Naive thymus-derived CD4-positive, alpha-beta T cell (primary cell): ENCODE results near the gene NSDHL. TPM values are rescaled to one million over a fixed set of nuclear protein-coding genes. Genes with fewer than 3 reads are reported as not detected.
A peak's percentile ranks its signal among the peaks of the same experiment; 100 is the strongest.
"Not testable (repeated sequence)": the region's sequence is repeated elsewhere in the genome, so short reads cannot be mapped to it uniquely, and the experiment has no call there.

Experiments used
- ATAC-seq: fragments of 150-1000 bp; cut with Tn5 transposase; 2 replicates; pipeline ENCODE4 v1.10.0; 2021; ENCODE audit warnings: mild to moderate bottlenecking, moderate library complexity
- CTCF ChIA-PET: fragments of 350-600 bp; sonication (Branson Sonifier 250); formaldehyde crosslinking; loops from one replicate; lab custom pipeline; 2021; ENCODE audit warnings: antibody characterized with exemption; lab: Charles Lee
- POLR2A ChIA-PET: fragments of 350-600 bp; sonication (Branson Sonifier 250); formaldehyde crosslinking; loops from one replicate; lab custom pipeline; 2021; ENCODE audit warnings: antibody characterized with exemption, inconsistent platforms; lab: Charles Lee
- DNase-seq, 9 donors: peaks; one replicate each; pipeline versions ENCODE4 v3.0.0 to v3.0.0-alpha.2; 2020 to 2022; ENCODE audit warnings: mixed read lengths in 1 of 9
- H3K27ac ChIP-seq: one replicate; pipeline ENCODE4 v1.7.0; 2013; ENCODE audit warnings: mild to moderate bottlenecking, low read depth, low read length, moderate library complexity
- H3K27me3 ChIP-seq, 2 donors: one replicate each; pipeline ENCODE4 v1.7.0; 2013; ENCODE audit warnings: low read length in 2 of 2, mild to moderate bottlenecking in 2 of 2, moderate library complexity in 2 of 2; ENCODE audit not compliant: control insufficient read depth in 2 of 2, insufficient read depth in 2 of 2
- H3K36me3 ChIP-seq, 3 experiments: 1 replicate in 2 of 3; 2 replicates in 1 of 3; pipeline ENCODE4 v1.7.0; 2013; ENCODE audit warnings: low read length in 3 of 3, mild to moderate bottlenecking in 3 of 3, moderate library complexity in 1 of 3; ENCODE audit not compliant: insufficient read depth in 3 of 3, control insufficient read depth in 2 of 3
- H3K4me1 ChIP-seq, 2 donors: one replicate each; pipeline ENCODE4 v1.7.0; 2013; ENCODE audit warnings: low read length in 2 of 2, mild to moderate bottlenecking in 2 of 2, moderate library complexity in 1 of 2; ENCODE audit not compliant: control insufficient read depth in 2 of 2, insufficient read depth in 2 of 2
- H3K4me3 ChIP-seq: 2 replicates; pipeline ENCODE4 v1.7.0; 2013; ENCODE audit warnings: mild to moderate bottlenecking, low read length
- H3K9me3 ChIP-seq, 3 experiments: 1 replicate in 2 of 3; 2 replicates in 1 of 3; pipeline ENCODE4 v1.7.0; 2013; ENCODE audit warnings: low read length in 3 of 3; ENCODE audit not compliant: control insufficient read depth in 2 of 3
- H3K27ac Mint-ChIP-seq, 9 donors: one replicate each; pipeline ENCODE4 v1.8.0; 2020 to 2022; ENCODE audit warnings: mixed read lengths in 9 of 9, mild to moderate bottlenecking in 8 of 9, moderate library complexity in 5 of 9, inconsistent platforms in 2 of 9
- H3K27me3 Mint-ChIP-seq, 5 donors: one replicate each; pipeline ENCODE4 v1.8.0; 2021 to 2022; ENCODE audit warnings: mixed read lengths in 5 of 5, mild to moderate bottlenecking in 1 of 5
- H3K36me3 Mint-ChIP-seq, 5 donors: one replicate each; pipeline ENCODE4 v1.8.0; 2020 to 2022; ENCODE audit warnings: mixed read lengths in 5 of 5, mild to moderate bottlenecking in 3 of 5, inconsistent platforms in 1 of 5
- H3K4me1 Mint-ChIP-seq, 7 donors: one replicate each; pipeline ENCODE4 v1.8.0; 2020 to 2022; ENCODE audit warnings: mixed read lengths in 7 of 7, mild to moderate bottlenecking in 3 of 7, inconsistent platforms in 1 of 7
- H3K4me3 Mint-ChIP-seq, 10 donors: one replicate each; pipeline ENCODE4 v1.8.0; 2020 to 2022; ENCODE audit warnings: mild to moderate bottlenecking in 10 of 10, mixed read lengths in 10 of 10, moderate library complexity in 6 of 10, inconsistent platforms in 2 of 10
- H3K9me3 Mint-ChIP-seq, 11 donors: one replicate each; pipeline ENCODE4 v1.8.0; 2020 to 2022; ENCODE audit warnings: mixed read lengths in 11 of 11, mild to moderate bottlenecking in 4 of 11, inconsistent platforms in 1 of 11, moderate library complexity in 1 of 11
- intact Hi-C, 2 donors: fragments of 100-400 bp; cut with micrococcal nuclease; formaldehyde crosslinking; loops; one replicate each; pipeline ENCODE4 v1.15.1; 2023
- polyA plus RNA-seq, 2 donors: library from polyadenylated mRNA; unstranded; fragments of 300-500 nt; fragmentation: Illumina TruSeq; gene quantifications; one replicate each; pipeline ENCODE4 v1.2.3, GENCODE V29; 2021
- total RNA-seq, 6 experiments: library from RNA in 5 of 6; stranded (reverse) in 5 of 6; gene quantifications; 1 replicate in 5 of 6; 2 replicates in 1 of 6; pipeline ENCODE4 v1.2.3 and lab custom pipeline; 2021 to 2026

Gene NSDHL
- total and polyA plus RNA-seq, 7 experiments from 2014 or later = 3.3 to 14.6 (median 7.2) TPM

DNA sequence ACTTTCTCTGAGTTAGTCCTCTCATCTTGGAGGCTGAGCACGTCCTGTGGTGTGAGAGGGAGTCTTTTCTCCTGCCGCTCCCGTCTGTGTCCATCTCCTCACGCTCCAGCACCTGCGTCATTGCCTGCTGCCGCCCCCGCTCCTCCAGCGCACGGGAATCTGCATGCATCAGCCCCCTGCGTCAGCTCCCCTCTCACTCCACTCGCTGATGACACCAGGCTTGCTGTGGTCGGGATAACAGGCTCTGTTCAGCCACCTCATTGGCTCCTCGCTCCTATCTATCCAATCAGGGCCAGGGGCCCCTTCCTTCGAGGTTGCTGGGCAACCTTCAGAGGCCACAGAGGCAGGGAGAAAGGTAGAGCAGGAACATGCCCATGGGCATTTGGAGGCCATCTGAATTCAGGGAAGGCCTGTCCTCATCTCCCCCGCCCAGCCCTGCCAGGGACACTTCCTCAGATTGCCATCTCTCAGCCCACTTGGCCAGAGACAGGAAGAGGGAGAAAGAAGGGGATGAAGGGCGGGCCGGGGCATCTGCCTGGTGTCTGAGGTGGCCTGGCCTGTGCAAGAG lies 76.3 kb downstream of the NSDHL start:
- DNase-seq = no peak
- no peak overlapping the region for H3K4me3 ChIP-seq
- H3K27ac ChIP-seq = no peak overlapping the region
- no peaks in the 10 kb centered on the region for H3K36me3 ChIP-seq
- no peaks in the 10 kb centered on the region for H3K27me3 ChIP-seq
- no peaks in the 10 kb centered on the region for H3K36me3 Mint-ChIP-seq
- ChIA-PET CTCF (no interaction called here), POLR2A (no interaction called here)
- H3K4me1 Mint-ChIP-seq = no peaks in the 10 kb centered on the region
- intact Hi-C loops = no loop called here
- H3K27ac Mint-ChIP-seq = no peak overlapping the region
- H3K9me3 ChIP-seq = no peaks in the 10 kb centered on the region
- no peaks in the 10 kb centered on the region for H3K9me3 Mint-ChIP-seq
- peaks cover 0 to 4% (median 0%) of the 10 kb centered on the region in 5 donors for H3K27me3 Mint-ChIP-seq
- H3K4me1 ChIP-seq = no peaks in the 10 kb centered on the region
- no peak overlapping the region for H3K4me3 Mint-ChIP-seq
- ATAC-seq = no peak

DNA sequence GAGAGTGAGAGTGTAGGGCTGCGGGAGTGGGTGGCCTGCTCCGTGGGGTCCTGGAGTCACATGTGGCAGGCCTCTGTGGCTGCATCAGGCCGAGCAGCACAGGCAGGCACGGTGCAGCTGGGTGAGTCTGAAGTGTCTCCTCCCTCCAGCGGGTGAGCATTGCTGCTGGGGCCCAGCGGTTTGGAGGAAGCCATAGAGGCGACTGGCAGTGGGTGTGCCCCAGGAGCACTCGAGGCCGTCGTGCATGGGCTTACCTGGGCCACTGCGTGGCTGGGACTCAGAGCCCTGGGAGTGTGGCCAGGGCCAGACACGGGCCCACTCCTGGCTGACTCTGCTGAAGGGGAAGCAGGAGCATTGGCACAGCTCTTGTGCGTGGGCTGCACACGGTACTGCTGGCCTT lies 77.6 kb downstream of the NSDHL start:
- Histone ChIP-seq H3K27me3 (no peaks in the 10 kb centered on the region), H3K9me3 (no peaks in the 10 kb centered on the region), H3K27ac (no peak overlapping the region), H3K36me3 (no peaks in the 10 kb centered on the region), H3K4me1 (no peaks in the 10 kb centered on the region), H3K4me3 (no peak overlapping the region)
- Mint-ChIP-seq H3K27me3 (peaks cover 0 to 4% (median 0%) of the 10 kb centered on the region in 5 donors), H3K4me3 (no peak overlapping the region), H3K27ac (no peak overlapping the region), H3K4me1 (no peaks in the 10 kb centered on the region), H3K9me3 (no peaks in the 10 kb centered on the region), H3K36me3 (no peaks in the 10 kb centered on the region)
- ATAC-seq (no peak), DNase-seq (no peak)
- POLR2A ChIA-PET = no interaction called here
- intact Hi-C loops = no loop called here
- CTCF ChIA-PET = no interaction called here

DNA sequence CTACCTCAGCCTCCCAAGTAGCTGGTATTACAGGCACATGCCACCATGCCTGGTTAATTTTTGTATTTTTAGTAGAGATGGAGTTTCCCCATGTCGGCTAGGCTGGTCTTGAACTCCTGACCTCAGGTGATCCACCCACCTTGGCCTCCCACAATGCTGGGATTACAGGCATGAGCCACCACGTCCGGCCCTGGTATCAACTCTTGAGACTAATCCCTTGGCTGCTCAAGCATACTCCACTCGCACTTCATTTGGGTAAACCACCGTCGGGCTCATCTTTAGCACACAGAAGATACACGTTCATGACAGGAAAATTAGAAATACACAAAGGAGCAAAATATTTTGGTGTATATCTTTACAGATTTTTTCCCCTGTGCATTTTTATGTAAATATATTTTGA lies 79.2 kb downstream of the NSDHL start:
- H3K27ac ChIP-seq, H3K27ac Mint-ChIP-seq, H3K27me3 Mint-ChIP-seq, H3K36me3 ChIP-seq, CTCF ChIA-PET, H3K4me3 Mint-ChIP-seq, H3K4me3 ChIP-seq, H3K27me3 ChIP-seq, POLR2A ChIA-PET, H3K36me3 Mint-ChIP-seq, H3K9me3 Mint-ChIP-seq, H3K4me1 Mint-ChIP-seq, H3K4me1 ChIP-seq, DNase-seq, ATAC-seq, H3K9me3 ChIP-seq, intact Hi-C loops: not testable (repeated sequence)

DNA sequence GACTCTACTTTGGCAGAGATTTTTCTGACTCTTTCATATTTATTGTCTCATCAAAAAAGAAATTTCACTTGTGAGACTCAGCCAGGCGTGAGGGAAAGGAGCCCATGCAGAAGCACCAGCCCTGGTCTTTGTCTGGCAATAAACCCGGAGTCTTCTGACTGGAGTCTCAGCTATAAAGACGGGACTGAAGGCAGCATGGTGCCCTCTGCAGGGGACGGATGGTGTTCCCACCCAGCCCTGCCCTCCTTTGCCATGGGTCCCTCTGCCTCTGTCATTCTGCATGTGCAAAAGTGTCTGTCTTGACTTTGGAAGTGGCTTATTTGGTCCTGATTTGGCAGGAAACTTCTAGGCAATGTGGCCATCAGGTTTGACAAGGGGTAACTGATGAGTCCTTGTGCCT lies 81.2 kb downstream of the NSDHL start:
- intact Hi-C loops = no loop called here
- H3K27me3 ChIP-seq = no peaks in the 10 kb centered on the region
- POLR2A ChIA-PET = no interaction called here
- peaks cover 0 to 2% (median 0%) of the 10 kb centered on the region in 5 donors for H3K27me3 Mint-ChIP-seq
- H3K9me3 Mint-ChIP-seq = peaks cover 0 to 1% (median 0%) of the 10 kb centered on the region in 11 donors
- CTCF ChIA-PET = no interaction called here
- H3K9me3 ChIP-seq = no peaks in the 10 kb centered on the region
- no peak overlapping the region for H3K27ac ChIP-seq
- no peaks in the 10 kb centered on the region for H3K36me3 Mint-ChIP-seq
- no peak overlapping the region for H3K4me3 Mint-ChIP-seq
- DNase-seq (no peak), ATAC-seq (no peak)
- H3K36me3 ChIP-seq = no peaks in the 10 kb centered on the region
- no peak overlapping the region for H3K4me3 ChIP-seq
- no peaks in the 10 kb centered on the region for H3K4me1 ChIP-seq
- H3K4me1 Mint-ChIP-seq = no peaks in the 10 kb centered on the region
- H3K27ac Mint-ChIP-seq = no peak overlapping the region

DNA sequence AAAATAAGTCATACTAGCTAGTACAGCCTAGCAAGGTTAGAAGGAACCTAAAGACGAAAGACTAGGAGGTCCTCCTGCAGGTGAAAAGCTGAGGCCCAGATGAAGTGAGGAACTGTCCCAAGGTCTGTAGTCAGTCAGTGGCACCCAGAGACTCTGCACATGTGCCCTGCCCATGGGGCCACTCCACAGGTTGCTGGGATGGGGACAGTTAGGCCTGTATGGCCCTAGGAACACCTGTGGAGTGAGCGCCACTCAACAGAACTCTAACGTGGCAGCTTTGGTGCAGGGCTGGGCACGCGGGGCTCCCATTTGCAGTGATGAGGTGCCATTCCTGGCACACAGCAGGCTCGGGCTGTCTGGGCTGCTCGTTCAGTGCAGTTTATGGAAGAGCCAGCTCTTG lies 81.8 kb downstream of the NSDHL start:
- CTCF ChIA-PET = no interaction called here
- Histone ChIP-seq H3K27ac (no peak overlapping the region), H3K9me3 (no peaks in the 10 kb centered on the region), H3K36me3 (no peaks in the 10 kb centered on the region), H3K4me3 (no peak overlapping the region), H3K27me3 (no peaks in the 10 kb centered on the region), H3K4me1 (no peaks in the 10 kb centered on the region)
- H3K36me3 Mint-ChIP-seq = no peaks in the 10 kb centered on the region
- no peak for ATAC-seq
- POLR2A ChIA-PET = no interaction called here
- peaks cover 0 to 1% (median 0%) of the 10 kb centered on the region in 11 donors for H3K9me3 Mint-ChIP-seq
- no peak for DNase-seq
- no peaks in the 10 kb centered on the region for H3K4me1 Mint-ChIP-seq
- H3K27ac Mint-ChIP-seq = no peak overlapping the region
- H3K4me3 Mint-ChIP-seq = no peak overlapping the region
- intact Hi-C loops = no loop called here
- H3K27me3 Mint-ChIP-seq = no peaks in the 10 kb centered on the region

DNA sequence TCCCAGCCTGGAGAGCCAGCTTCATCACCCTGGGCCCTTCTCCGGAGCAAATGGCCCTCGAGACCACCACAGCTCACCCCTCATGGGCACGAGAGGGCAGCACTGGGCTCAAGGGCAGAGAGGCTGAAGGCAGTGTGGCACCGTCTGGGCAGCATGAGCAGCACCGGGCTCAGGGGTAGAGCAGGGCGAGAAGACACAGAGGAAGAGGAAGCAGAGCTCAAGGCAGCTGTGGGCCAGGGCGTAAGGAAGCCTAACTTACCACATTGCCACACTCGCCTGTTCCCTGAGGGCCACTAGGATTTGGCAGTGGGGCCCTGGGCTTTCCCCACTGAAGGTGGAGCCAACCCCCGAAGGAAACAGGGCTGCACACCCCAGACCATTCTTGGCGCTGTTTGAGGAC lies 82.5 kb downstream of the NSDHL start:
- Mint-ChIP-seq H3K27me3 (no peaks in the 10 kb centered on the region), H3K27ac (no peak overlapping the region), H3K9me3 (peaks cover 0 to 1% (median 0%) of the 10 kb centered on the region in 11 donors), H3K36me3 (no peaks in the 10 kb centered on the region), H3K4me1 (no peaks in the 10 kb centered on the region), H3K4me3 (no peak overlapping the region)
- peak; percentile 54 for ATAC-seq
- no peak for DNase-seq
- intact Hi-C loops = no loop called here
- CTCF ChIA-PET = no interaction called here
- Histone ChIP-seq H3K4me3 (no peak overlapping the region), H3K36me3 (no peaks in the 10 kb centered on the region), H3K27me3 (no peaks in the 10 kb centered on the region), H3K4me1 (no peaks in the 10 kb centered on the region), H3K27ac (no peak overlapping the region), H3K9me3 (no peaks in the 10 kb centered on the region)
- POLR2A ChIA-PET = no interaction called here

DNA sequence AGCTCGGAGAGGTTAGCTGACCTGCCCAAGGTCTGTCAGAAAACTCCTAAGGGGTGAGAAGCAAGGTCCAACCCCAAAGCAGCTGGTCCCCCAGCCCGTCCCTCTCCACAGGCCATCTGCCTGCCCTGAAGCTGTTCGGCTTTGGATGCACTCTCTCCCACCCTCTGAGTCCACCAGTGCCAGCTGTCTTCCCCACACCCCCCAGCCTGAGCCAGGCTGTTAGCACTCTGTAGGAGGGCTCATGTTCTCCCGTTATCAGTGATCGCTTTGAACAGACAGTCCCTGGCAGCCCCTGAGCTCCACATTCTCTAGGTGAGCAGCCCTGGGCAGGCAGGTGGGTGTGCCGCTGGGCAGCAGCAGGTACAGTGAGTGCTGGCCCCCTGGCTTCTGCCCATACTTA lies 83.0 kb downstream of the NSDHL start:
- Mint-ChIP-seq H3K4me3 (no peak overlapping the region), H3K9me3 (peaks cover 0 to 1% (median 0%) of the 10 kb centered on the region in 11 donors), H3K27me3 (no peaks in the 10 kb centered on the region), H3K27ac (no peak overlapping the region), H3K4me1 (no peaks in the 10 kb centered on the region), H3K36me3 (no peaks in the 10 kb centered on the region)
- intact Hi-C loops = no loop called here
- Histone ChIP-seq H3K4me1 (no peaks in the 10 kb centered on the region), H3K36me3 (no peaks in the 10 kb centered on the region), H3K27me3 (no peaks in the 10 kb centered on the region), H3K9me3 (no peaks in the 10 kb centered on the region), H3K27ac (no peak overlapping the region), H3K4me3 (no peak overlapping the region)
- CTCF ChIA-PET = no interaction called here
- ATAC-seq (no peak), DNase-seq (no peak)
- POLR2A ChIA-PET = no interaction called here
